LNCAP (cell line): ENCODE results near the gene ARID4B.

Experiments used
- CTCF ChIP-seq: fragments of 450-650 bp; IDR thresholded peaks from 2 replicates; pipeline ENCODE4 v1.5.1; 2017; ENCODE audit warnings: mild to moderate bottlenecking

Gene ARID4B

GRCh38 chr1:235327559-235328270, at the start of gene ARID4B:
ARID4B (minus strand) TSS chr1:235328179; CDS start chr1:235326919, 1,260 bp downstream.
- TF ChIP-seq CTCF, result no peak

- TF ChIP-seq CTCF, result no peak
Measured at GRCh38 chr1:235375919-235376605, 48.1 kb upstream of the ARID4B start.

- TF ChIP-seq CTCF, result no peak
Measured at GRCh38 chr1:235369802-235370201, 41.8 kb upstream of the ARID4B start.

GRCh38 chr1:235368428-235368827, 40.4 kb upstream of the ARID4B start:
- no peak for TF ChIP-seq CTCF

- no peak for TF ChIP-seq CTCF
Measured at GRCh38 chr1:235367000-235367908, 39.3 kb upstream of the ARID4B start, which contains the start of gene TBCE. TBCE (plus strand) TSS chr1:235367427; CDS start chr1:235380050, 12,623 bp downstream.

- no peak for TF ChIP-seq CTCF
Measured at GRCh38 chr1:235366286-235366685, 38.3 kb upstream of the ARID4B start.

GRCh38 chr1:235358899-235359298, 30.9 kb upstream of the ARID4B start:
- TF ChIP-seq CTCF, result no peak
